ENCODE measurements around the gene GSTM1. TPM values are rescaled to one million over a fixed set of nuclear protein-coding genes. Genes with fewer than 3 reads are reported as not detected.

Gene GSTM1
- total RNA-seq, 1 experiment from 2014 or later: not detected

GRCh38 chr1:109733236-109733870, 45.7 kb downstream of the GSTM1 start:
- H3K9me3 Mint-ChIP-seq (ENCODE audit: unreplicated experiment): peaks cover 13% of the 10 kb centered on the region
- H3K4me3 ChIP-seq (ENCODE audit: low read depth, low read length): no peak overlapping the region; the same call in 1 of the 2 replicates
- no peaks in the 10 kb centered on the region for H3K27me3 Mint-ChIP-seq (ENCODE audit: insufficient read depth, unreplicated experiment)
- POLR2A ChIA-PET: no interaction called here
- H3K27me3 ChIP-seq (replicated peaks; ENCODE audit: control insufficient read depth, insufficient read depth, low read length): no peaks in the 10 kb centered on the region
- TF ChIP-seq CTCF (IDR thresholded peaks at IDR 0.05; ENCODE audit: insufficient read depth in 1 of 2, low read depth in 1 of 2, low read length in 1 of 2, severe bottlenecking in 1 of 2, unreplicated experiment in 1 of 2): no peak
- H3K9me3 ChIP-seq: no peaks in the 10 kb centered on the region
- H3K4me1 Mint-ChIP-seq (ENCODE audit: low read depth, unreplicated experiment): peaks cover 15% of the 10 kb centered on the region
- peaks cover 37% of the 10 kb centered on the region for H3K36me3 Mint-ChIP-seq (ENCODE audit: insufficient read depth, unreplicated experiment)
- no TSS peak for BruUV-seq (replicated peaks)
- H3K4me1 ChIP-seq: peaks cover 34% of the 10 kb centered on the region
- CTCF ChIA-PET: interaction anchor here (0.9 kb wide), 1 partner anchor 93 kb away, joined by 3 read pairs; no protein-coding TSS in a partner anchor
- intact Hi-C loops (cut with micrococcal nuclease; ENCODE audit: unreplicated experiment): loop anchor here (5.0 kb wide), 1 partner anchor 39 kb away; no protein-coding TSS in a partner anchor
- no peaks in the 10 kb centered on the region for H3K36me3 ChIP-seq (ENCODE audit: control insufficient read depth, insufficient read depth, low read length)
- peak overlapping the region; percentile 87 for H3K4me3 Mint-ChIP-seq (ENCODE audit: unreplicated experiment)
- no peak for DNase-seq
- peak overlapping the region; percentile 80 for H3K27ac Mint-ChIP-seq (ENCODE audit: unreplicated experiment)

- POLR2A ChIA-PET: no interaction called here
- intact Hi-C loops (cut with micrococcal nuclease; ENCODE audit: unreplicated experiment): loop anchor here (2.0 kb wide), 1 partner anchor 21 kb away; no protein-coding TSS in a partner anchor
- Mint-ChIP-seq H3K27me3 (ENCODE audit: insufficient read depth, unreplicated experiment) (no peaks in the 10 kb centered on the region), H3K4me3 (ENCODE audit: unreplicated experiment) (peak overlapping the region; percentile 77), H3K27ac (ENCODE audit: unreplicated experiment) (peak overlapping the region; percentile 66), H3K9me3 (ENCODE audit: unreplicated experiment) (no peaks in the 10 kb centered on the region), H3K36me3 (ENCODE audit: insufficient read depth, unreplicated experiment) (peaks cover 33% of the 10 kb centered on the region), H3K4me1 (ENCODE audit: low read depth, unreplicated experiment) (peaks cover 8% of the 10 kb centered on the region)
- Histone ChIP-seq H3K36me3 (ENCODE audit: control insufficient read depth, insufficient read depth, low read length) (no peaks in the 10 kb centered on the region), H3K27me3 (replicated peaks; ENCODE audit: control insufficient read depth, insufficient read depth, low read length) (no peaks in the 10 kb centered on the region), H3K9me3 (no peaks in the 10 kb centered on the region), H3K4me3 (ENCODE audit: low read depth, low read length) (peak overlapping the region; percentile 45), H3K4me1 (no peaks in the 10 kb centered on the region)
- CTCF ChIA-PET: interaction anchor here (1.0 kb wide), 1 partner anchor 22 kb away, joined by 3 read pairs; no protein-coding TSS in a partner anchor
- DNase-seq: peak; percentile 58 to 60
- TF ChIP-seq CTCF (IDR thresholded peaks at IDR 0.05; ENCODE audit: insufficient read depth in 1 of 2, low read depth in 1 of 2, low read length in 1 of 2, severe bottlenecking in 1 of 2, unreplicated experiment in 1 of 2): no peak
- no TSS peak for BruUV-seq (replicated peaks)
Measured at GRCh38 chr1:109739738-109740614, 52.4 kb downstream of the GSTM1 start.

- Mint-ChIP-seq H3K9me3 (ENCODE audit: unreplicated experiment) (no peaks in the 10 kb centered on the region), H3K36me3 (ENCODE audit: insufficient read depth, unreplicated experiment) (peaks cover 30% of the 10 kb centered on the region), H3K27ac (ENCODE audit: unreplicated experiment) (peak within 1 kb of the TSS; percentile 66), H3K4me1 (ENCODE audit: low read depth, unreplicated experiment) (peaks cover 8% of the 10 kb centered on the region), H3K4me3 (ENCODE audit: unreplicated experiment) (peak within 1 kb of the TSS; percentile 77), H3K27me3 (ENCODE audit: insufficient read depth, unreplicated experiment) (no peaks in the 10 kb centered on the region)
- POLR2A ChIA-PET: no interaction called here
- peak within 1 kb of the TSS; percentile 45 for H3K4me3 ChIP-seq (ENCODE audit: low read depth, low read length)
- no peaks in the 10 kb centered on the region for H3K9me3 ChIP-seq
- BruUV-seq (replicated peaks): no TSS peak
- intact Hi-C loops (cut with micrococcal nuclease; ENCODE audit: unreplicated experiment): loop anchor here (2.0 kb wide), 1 partner anchor 22 kb away; no protein-coding TSS in a partner anchor
- no peaks in the 10 kb centered on the region for H3K4me1 ChIP-seq
- H3K36me3 ChIP-seq (ENCODE audit: control insufficient read depth, insufficient read depth, low read length): no peaks in the 10 kb centered on the region
- H3K27me3 ChIP-seq (replicated peaks; ENCODE audit: control insufficient read depth, insufficient read depth, low read length): no peaks in the 10 kb centered on the region
- CTCF ChIA-PET: interaction anchor here (1.0 kb wide), 1 partner anchor 23 kb away, joined by 3 read pairs; no protein-coding TSS in a partner anchor
- TF ChIP-seq CTCF (IDR thresholded peaks at IDR 0.05; ENCODE audit: insufficient read depth in 1 of 2, low read depth in 1 of 2, low read length in 1 of 2, severe bottlenecking in 1 of 2, unreplicated experiment in 1 of 2): no peak
- DNase-seq: no peak
Measured at GRCh38 chr1:109740615-109741373, 53.2 kb downstream of the GSTM1 start, which contains the start of gene GSTM3. GSTM3 (minus strand) TSS chr1:109741038; CDS start chr1:109740287, 751 bp downstream.

All from Caco-2 (cell line).